Amniotic epithelial cell (primary cell): ENCODE results near the gene UBE2H.

Experiments
- DNase-seq: peaks from one replicate; pipeline ENCODE4 v3.0.0-alpha.2; 2010; ENCODE audit warnings: low read depth

UBE2H gene

DNA sequence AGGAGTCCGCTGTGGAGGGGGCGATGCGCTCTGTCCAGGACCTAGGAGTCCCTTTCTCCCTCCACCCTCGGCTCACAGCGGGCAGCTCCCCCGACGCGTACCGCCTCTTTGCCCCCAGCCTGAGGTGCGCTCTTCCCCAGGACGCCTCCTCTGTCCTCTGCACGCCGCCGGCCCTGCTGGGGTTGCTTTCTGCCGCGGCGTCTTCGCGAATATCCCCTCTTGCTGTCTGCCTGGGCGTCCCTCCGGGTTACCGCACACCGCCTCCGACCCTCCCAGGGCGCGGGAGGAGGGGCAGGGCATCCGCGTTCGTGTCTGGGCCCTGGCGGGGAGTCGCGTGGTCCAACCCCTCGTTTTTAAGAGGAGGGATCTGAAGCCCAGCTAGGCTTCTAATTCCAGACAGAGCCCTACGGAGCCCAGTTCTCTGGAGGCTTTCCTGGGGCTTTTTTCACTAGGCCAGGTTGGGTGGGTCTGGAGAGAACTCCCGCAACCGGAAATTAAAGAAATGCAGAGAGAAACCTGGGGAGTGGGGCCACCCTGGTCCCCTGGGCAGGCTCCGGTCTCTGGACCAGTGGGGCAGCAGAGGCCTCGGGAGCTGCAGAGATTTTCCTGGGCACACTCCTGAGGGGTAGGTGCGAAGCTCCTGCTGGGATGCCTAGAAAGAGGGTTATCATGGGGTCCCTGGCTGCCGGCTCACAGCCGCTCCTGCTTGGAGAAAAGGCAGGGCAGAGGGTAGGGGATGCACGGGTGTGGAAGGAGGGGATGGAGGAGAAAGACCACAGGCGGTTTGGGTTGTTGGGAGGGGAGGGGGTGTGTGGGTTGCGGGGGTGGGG lies 166.9 kb downstream of the UBE2H start:
- no peak for DNase-seq

DNA sequence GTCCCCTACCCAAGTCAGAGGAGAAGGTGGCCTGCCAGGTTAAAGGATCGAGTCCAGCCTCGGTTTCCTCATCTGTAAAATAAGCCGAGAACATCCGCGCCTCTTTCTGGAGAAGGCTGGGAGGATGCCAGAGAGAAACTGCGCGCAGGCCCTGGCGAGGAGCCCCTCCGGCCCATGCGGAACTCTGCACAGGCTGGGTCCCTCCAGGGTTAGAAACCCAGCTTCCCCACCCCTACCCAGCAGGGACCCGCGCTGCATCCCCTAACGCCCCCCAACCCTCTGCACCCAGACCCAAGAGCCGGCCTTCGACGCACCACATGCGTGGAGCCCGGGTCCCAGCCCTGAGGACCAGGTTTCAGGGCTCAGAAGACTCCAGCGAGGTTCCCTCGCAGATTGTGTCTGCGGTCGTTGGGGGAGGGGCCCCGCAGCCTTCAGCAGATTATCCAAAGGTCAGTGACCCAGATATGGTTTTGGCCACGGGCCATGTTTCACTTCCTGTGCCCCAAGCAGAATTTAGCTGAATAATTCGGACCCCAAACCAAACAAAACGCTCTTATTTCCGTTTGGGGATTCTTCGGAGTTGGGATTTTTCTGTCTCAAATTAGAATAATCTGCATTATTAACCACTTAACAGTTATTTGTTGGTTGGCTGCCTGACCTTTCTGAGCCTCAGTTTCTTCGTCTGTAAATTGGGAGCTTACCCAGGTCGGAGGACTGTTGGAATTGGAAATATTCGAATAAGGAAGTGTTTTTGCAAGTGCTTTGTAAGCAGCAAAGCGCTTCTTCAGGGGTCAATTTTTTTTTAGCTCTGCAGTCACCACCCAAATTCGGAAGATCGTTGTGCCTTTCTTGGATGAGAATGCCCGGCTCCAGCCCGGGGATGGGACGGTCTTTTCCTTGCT lies 167.7 kb downstream of the UBE2H start:
- no peak for DNase-seq

DNA sequence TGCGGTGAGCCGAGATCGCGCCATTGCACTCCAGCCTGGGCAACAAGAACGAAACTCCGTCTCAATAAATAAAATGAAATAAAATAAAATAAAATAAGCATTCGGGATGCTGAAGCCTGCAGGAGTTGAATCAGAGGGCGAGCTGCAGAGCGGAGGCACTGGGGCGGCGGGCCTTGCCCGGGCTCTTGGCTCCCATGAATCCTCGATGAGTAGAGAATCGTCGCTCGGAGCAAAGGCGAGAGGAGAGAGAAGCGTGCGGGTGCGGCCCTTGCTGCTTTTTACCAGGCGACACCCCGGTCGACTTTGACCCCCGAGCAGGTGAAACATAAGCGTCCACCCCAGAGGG lies 168.3 kb downstream of the UBE2H start:
- DNase-seq = no peak

DNA sequence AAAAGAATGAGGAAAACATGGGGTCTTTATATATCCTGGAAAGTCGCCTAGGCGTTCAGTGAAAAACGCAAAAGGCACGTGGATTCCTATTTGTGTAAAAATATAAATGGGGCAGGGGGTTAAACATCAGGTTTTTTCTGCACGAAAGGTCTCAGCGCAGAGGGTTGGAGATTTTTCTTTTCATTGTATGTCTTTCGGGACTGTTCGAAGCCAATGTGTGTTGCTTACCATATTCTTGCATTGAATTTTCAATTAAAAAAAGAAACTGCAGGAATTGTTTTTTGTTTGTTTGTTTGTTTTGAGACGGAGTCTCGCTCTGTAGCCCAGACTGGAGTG lies 169.2 kb downstream of the UBE2H start:
- no peak for DNase-seq

DNA sequence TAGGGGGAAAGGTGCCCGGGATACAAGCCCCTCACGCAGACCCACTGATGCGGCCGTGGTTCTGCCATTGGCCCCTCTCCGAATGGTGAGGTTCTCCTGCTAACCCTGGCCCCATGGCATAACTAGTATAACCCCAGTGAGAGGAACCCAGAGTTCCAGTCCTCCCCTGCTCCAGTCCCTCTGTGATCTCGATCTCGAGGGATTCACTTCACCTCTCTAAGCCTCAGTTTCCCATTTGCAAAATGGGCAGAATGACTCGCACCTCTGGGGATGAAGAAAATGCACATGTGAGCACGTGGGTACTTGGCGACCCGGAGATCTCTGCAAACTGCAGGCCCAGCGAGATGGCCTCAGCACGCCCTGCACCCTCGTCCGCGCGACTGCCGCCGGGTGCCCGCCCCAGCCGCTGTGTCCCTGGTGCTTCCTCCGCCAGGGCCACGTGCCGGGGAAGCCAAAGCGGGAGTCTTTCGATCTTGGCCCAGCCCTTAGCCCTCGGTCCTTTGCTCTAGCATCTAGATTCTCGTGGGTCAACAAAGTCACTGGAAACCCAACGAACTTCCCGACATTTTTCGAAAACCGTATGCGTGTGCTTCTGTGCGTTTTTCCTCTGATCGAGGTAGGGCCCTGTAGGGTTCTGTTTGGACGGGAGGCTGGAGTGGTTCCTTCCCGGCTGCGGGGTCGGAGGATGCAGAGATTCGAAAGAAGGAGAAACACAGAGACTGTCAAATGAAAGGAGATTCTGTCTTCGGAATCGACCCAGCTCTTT lies 169.8 kb downstream of the UBE2H start:
- no peak for DNase-seq

DNA sequence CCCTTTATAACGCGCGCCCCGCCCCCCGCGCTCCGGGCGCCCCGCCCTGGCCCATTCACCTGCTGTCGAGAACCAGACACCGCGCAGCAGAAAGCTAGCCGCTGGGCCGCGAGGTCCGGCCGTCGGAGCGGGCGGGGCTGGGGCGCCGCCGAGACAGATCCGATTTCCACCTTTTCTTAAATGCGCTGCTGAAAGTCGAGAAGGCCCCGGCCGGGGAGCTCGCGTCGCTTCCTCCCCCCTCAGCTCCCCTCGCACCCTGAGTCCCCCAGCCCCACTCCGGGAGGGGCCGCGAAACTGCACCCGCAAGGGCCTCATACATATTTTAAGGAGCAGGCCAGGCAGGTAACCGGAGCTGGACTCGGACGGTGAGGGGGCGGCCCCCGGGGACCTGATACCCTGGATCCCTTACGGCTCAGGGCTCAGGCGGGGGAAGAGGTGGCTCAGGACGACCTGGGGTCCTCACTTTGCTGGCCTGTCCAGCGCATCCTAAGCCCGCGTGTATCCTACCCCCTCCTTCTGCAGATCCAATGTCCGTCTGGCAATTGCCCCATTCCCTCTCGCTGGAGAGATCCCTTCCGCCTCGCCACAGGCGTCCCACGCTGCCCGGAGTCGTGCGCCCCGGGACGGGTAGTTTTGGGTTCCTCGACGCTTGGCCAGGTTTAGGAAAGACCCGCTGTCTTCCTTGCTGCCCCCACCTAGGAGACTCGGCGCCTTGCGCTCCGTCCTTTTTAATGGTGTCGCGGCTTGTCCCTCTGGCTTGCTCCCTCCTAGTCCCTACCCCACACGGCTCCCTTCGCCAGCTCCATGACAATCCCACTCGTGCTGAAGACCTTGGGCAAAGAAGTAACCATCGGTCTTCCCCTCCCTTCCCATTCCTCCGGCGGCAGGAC lies 170.6 kb downstream of the UBE2H start:
- DNase-seq = no peak

DNA sequence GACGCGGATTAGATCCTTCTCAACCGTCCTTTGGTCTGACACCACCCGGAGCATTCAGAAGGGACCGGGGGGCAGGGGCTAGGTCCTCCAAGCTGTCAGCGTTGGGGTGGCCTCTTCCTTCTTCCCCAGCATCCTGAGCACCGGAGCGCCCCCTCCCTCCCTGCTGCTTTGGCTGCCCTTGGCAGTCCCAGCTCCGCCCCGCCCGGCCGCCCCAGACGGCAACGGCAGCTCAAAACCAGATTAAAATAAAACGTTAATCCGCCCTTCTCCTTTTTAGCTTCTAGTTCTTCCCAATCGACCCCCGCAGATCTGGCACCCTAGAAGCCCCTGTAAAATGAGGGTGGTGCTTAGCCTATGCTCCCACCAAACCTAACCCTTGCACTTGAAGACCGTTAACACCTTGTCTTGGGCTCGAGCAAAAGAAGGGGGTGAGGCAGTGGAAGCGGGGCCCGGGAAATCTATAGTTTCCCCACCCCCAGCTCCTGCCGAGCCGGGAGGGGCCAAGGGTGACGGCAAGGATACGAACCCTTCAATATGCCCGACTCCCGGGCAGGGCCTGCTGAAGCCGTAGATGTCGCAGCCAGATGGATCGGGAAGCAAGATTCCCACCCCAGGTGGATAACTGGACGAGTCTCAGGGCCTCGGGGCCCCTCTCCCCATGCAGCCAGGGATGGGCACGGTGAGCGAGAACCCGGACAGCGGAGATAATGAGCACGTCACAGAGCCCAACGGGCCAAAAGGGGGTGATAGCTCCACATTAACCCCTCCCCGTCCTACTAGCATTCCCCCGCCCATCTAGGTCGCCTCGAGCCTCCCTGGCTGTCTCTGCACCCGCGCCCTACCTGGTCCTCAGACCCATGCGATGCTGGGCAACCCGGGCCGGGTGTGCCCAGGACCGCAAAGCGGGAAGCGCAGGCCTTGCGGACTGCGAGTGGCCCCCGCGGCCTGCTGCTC lies 171.5 kb downstream of the UBE2H start:
- no peak for DNase-seq
